Tongue (tissue), 2 donors: ENCODE measurements around the gene JKAMP. TPM values are rescaled to one million over a fixed set of nuclear protein-coding genes. Genes with fewer than 3 reads are reported as not detected.

Experiments
- DNase-seq: peaks from one replicate; pipeline ENCODE4 v3.0.0-alpha.2; 2015
- total RNA-seq: library from RNA; depleted of rRNA; stranded (reverse); fragments of >200 nt; gene quantifications from one replicate; pipeline ENCODE4 v1.2.3, GENCODE V29; 2014

JKAMP gene
- total RNA-seq, 1 donor from 2014 or later, result 77.8 TPM

DNA sequence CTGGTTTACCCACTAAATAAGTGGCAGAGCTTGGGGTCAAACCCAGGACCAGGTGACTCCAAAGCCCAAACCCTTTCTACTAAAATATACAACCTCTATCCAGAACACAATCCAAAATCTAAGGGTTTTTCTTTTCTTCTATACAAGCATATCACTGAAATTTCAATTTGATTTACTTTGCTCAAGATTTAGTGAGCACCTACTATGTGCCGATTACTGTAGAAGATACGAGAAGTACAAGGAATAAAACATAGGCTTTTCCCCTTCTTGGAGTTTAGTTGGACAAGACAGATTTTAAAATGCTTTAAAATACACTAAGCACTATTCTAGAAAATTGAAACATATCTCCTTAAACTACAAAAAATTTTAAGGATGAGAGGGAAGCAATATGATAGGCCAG, 2.9 kb upstream of the JKAMP start:
- DNase-seq, result no peak

DNA sequence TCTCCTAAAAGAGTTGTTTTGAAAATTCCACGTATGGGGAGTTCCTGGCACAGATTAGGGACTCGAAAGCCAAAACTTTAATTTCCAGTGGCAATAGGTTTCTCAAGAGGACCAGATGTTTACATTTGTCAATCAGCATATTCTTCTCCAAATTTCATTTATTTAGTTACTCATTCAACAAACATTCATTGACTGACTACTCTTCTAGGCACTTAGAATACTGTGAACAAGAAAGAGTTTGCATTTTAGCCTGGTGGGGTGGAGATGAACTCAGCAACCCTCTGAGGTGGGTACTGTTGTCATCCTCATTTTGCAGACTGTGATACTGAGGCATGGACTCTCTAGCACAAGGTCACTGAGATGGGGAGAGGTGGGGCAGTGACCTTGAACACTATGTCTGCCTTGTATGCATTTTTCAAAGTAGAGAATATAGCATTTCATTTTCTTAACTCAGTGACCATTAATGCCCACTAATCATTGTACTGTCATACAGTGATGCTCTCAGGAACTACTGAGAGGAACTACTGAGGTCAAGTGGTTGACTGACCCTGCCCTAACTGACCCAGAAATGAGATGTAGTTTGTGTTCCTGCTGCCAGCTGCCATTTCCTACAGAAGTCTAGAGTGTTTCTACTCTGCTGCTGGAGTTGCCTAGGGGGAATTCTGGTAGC, 2.3 kb upstream of the JKAMP start:
- DNase-seq, result peak; percentile 38

DNA sequence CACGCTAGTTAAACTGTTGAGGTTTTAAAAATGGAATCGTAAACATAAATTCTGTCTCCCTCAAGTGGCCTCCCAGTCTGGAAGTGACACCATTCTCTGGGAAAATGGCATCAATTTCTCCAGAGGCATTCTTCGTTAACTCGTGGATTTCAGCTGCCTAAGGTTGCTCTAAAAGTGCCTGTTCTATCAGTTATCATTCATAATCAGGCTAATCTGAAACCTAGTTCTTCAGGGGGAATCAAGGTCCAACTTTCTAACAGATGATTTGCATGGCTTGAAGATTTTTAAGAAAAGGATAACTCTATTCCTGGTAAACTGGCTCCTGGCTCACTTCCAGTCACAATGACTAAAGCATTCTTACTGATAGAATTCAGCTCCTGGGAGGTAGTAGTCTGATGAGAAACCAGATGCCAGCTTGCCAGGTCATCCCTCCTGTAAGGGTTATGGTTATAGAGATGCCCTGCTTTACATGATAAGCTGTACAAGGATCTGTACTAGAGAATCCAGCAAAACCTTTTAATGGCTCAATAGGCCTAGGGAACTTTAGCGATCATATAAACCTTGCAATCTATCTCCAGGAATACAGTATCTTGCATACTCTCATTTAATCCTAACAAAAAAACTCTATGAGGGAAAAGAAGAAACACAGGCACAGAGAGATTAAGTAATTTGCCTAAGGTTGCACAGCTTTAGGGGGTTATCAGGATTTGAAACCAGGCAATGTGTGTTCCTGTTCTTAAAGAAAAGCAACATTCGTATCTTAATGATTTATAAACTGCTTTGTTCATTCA, 1.6 kb upstream of the JKAMP start:
- DNase-seq, result peak; percentile 24

DNA sequence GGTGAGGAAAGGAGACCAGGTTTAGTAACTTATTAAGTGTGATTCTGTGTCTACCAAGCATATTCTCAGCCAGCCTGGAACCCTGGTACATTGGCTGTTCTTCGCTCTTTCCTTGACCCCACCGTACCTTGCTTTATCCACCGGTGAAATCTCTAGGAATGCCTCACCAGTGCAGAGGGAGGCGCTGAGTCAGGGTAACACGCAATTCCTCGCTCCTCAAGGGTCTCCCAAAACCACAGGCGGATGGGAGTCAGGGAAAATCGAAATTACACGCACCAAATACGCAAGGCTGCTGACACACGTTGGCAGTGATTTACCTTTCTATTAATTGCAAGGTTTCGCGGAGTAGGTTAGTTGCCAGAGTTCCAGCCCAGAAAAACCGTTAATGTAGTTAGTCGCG, 954 bp upstream of the JKAMP start:
- DNase-seq, result peak; percentile 35

DNA sequence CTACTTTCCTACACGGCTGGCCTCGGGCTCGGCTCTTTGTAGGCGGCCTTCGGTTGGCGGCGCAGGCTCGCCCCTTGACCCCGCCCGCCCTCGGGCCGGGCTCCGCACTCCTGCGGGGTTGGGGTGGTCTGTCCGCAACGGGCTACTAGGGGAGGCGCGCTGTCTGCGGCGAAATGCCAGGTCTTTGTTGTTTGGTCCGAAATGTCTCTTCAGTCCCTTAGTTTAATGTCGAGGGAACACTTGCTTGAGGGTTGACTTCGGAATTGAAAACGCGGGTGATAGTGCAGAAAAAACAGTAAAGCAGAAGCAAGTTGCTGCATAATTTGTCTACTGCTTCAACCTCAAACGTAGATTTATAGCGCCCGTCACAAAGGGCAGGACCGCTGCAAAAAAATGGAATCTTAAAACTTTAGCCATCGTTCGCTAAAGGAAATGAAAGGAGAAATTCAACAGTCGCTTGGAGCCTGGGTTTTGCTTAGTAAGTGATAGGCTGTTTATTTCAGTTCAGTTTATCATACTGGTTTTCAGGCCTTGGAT, 390 bp downstream of the JKAMP start:
- DNase-seq, result no peak

DNA sequence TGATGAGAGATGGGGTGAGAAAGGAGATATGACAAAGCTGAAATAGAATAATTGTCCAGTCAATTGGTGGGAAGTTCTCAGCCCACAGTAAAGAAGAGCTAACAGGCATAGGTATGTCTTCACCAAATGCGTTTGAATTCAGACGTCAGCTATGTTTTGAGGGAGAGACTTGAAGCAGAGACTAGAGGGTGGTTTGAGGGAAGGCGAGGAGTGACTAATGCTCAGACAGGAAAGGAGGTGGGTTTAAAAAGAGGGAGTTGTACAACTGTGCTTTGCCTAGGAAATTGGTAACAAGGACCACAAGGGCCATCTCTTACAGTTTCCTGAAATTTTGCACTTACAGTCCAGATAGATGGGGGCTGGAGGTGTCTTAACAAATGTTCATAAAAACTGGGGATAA, 6.4 kb downstream of the JKAMP start:
- no peak for DNase-seq

DNA sequence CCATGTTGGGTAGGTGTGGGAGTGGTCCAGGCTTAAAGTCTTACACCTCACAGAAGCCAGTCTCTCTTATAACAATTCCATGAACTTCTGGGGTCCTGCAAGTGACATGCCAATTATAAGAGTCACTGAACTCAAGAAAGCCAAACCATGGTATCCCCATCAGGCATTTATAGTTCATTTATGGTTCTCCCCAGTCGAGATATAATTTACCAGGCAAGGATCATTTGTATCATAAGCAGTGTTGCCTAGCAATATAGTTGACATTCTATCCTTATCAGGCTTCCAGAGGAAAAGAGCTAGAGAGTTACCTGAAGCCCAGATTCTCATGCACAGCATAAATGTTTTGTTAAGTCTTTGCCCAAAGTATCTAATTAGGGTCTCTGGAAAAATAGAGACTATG, 8.1 kb downstream of the JKAMP start:
- DNase-seq, result no peak

DNA sequence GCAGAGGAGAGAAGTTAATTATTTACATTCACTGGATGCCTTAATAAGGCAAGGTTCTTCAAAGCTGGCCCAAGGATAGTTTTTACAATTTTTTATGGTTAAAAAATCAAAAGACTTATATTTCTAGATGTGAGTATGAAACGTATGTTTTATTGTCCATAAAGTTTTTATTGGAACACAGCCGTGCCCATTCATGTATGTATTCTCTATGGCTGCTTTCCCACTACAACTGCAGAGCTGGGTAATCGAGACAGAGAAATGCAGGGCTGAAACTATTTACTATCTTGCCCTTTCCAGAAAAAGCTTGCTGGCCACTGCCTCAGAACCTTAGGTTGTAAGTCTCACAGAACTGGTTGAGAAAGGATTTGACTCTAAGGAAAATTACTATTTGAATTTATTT, 16.4 kb downstream of the JKAMP start:
- DNase-seq, result no peak

DNA sequence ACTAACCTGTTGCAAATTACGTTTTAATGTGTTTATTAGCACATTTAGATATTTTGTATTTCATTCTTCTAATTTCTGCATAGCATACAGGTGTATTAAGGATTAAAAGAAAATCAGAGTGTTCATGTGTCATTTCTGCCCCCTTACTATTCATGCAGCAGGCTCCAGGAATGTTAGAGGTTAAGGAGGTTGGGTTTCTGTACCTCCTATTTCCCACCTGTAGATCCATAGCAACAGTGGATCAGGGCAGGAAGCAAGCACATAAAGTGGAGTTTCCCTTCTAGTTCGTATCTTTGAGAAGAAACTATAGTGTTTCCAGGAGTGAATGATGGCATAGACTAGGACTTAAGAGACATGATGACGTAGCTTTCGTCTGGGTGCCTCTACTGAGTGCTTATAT, 18.9 kb downstream of the JKAMP start:
- DNase-seq, result no peak

DNA sequence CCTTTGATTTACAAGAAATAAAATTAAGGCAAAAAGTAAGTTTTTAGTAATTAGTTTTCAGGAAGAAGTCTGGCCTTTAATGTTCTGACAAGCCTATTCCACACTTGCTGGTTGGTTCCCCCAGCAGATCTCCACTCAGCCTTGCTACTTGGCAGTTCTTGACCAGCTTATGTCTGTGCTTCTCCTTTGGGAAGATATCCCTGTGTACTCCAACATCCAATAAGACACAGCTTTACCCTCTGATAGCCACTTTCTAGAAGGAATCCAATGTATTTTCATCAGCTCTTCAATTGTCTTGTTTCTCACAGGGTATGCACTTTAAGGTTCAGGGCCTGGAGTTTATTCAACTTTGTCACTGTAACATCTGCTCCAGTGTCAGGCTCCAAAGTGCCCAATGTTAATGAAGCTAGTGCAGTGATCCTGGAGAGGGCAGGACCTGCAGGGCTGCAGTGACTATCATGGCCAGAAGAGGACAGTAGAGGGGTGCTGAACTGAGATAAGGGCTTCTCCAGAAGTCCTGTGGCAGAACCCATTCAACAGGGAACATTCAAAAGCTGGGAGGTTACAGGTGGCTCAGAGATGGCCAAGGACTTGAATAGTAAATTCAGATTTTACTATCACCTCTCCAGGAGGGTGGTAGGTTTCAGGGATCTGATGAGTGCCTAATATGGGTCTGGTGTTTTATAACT, 22.9 kb downstream of the JKAMP start:
- peak; percentile 56 for DNase-seq

DNA sequence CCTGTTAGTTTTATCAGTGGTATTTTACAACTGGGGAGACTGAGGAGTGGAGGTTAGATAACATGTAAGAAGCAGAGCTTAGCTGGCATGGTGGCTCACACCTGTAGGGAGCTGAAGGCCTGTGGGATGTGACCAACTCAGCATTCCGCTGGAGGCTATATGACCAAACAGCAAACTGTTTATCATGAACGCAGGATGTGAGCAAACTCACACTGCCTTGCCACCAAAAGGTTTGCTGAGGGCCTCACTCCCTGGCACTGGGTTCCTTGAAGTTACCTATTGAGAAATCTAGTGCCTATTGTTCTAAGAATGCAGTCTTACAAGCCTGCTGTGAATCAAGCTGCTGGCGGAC, 23.4 kb downstream of the JKAMP start:
- no peak for DNase-seq

DNA sequence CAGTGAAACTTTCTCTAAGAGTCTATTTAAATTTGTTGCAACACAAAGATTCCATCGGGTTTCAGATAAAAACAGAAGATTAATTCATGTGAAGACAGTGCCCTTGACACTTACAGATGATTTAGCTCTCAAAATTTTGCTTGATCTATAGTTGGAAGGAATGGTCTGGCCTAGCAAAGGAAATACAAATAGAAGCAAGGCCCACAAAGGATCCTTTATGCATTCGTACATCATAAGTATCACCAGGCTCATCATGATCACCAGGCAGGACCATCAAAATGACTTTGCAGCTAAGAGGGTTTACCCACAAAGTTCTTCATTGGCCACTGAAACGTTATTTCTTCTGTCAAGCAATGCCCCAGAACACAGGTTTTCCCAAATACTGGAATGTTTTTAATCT, 24.8 kb downstream of the JKAMP start:
- DNase-seq, result no peak

DNA sequence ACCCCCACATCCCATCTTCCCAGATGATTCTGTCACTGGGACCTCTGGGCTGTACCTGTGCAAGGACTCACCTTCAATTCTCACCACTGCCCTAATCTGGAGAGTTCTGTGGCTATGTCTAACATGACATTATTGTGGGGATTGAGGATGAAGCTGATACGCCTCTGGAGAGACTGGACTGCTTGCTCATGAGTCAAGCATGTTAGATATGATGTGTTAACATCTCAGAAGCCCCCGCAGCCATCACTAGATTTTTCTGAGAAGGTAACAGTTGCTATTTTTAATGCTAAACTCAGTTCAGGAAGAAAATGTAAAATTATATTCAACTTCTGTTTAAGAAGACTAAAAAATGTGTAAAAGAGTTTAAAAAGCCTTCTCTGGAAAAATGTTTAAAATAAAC, 25.7 kb downstream of the JKAMP start:
- DNase-seq, result no peak

DNA sequence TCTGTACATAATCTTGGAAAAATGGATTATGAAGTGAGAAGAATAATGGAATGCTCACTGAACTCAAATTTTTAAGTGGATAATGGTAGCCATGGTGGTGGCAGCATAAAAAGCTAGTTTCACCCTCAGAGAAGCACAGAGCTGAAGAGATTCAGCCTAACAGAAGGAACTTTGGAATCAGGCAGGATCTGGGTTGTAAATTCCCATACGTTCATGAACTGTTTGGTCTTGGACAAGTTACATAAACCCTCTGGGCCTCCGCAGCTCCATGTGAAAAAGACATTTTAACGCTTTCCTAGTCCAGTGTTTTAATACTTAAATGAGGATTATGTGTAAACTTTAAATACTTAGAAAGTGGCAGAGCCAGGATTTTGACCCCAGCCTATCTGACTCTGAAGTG, 26.6 kb downstream of the JKAMP start:
- no peak for DNase-seq

DNA sequence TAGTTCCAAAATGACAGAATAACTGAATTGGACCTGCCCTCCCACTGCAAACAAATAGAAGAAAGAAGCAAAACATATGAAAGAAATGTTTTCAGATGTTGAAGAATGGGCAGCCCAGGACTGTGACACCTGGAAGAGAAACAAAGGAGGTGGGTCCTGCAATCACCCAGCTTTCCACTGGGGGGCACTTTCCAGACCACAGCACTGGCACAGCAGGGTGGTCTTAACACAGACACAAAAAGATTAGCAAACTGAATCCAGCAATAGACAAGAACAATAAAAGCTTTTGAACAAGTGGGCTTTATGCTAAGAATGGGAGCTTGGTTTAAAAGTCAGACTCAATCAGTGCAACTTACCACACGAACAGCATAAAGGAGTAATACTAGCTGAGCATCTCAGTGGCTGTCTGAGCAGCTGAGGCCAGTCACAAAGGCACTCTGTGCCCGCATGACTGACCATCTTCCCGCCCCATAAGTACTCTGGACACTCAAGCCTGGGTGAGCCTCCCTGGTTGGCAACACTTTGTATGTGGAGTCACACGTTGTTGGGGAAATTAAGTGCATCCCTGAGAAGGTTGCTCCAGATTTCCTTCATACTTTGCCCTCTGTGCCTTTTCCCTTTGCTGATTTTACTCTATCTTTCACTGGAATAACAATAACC, 27.7 kb downstream of the JKAMP start:
- no peak for DNase-seq

DNA sequence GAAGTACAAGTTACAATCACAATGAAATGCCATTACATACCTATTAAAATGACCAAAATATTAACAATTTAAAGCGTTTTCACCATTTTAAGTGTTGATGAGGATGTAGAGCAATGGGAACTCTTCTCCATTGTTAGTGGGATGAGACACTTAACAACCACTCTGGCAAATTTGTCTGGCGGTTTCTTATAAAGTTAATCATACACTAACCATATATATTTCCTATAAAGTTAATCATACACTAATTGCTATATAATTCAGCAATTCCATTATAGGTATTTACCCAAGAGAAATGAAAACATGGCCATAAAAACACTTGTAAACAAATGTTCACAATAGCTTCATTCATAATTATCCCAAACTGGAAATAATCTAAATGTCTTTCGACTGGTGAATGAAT, 35.9 kb downstream of the JKAMP start:
- DNase-seq, result no peak

DNA sequence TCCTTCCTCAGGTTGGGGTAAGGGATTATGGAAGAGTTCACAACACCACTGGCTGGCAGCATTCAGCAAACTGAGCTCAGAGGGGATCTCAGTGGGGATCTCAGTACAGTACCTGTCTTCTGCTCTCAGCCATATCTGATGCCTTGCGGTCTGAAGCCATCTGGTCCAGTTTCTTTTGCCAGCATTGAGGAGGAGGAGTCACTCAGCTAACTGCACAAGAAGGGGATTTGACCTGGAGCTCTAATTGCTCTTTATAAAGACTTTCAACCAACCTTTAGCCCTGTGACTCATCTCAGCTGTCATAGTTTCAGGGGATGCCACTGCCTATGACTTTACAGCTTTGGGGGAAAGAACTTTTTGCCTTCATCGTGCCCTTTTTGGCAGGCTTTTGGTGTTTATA, 44.9 kb downstream of the JKAMP start:
- no peak for DNase-seq

DNA sequence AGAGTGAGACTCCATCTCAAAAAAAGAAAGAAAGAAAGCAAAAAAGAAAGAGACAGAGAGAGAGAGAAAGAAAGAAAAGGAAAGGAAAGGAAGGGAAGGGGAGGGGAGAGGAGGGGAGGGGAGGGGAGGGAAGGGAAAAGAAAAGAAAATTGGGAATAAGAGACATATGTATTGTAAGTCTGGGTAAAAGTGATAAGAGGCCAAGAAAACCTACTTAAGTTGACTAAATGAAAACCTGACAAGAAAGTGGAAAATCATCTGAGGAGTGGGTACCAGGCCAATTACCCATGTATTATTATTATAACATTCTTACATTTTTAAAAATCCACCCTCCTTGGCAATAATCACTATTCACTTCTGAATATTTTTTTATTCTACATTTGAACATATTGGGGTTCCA, 46.0 kb downstream of the JKAMP start:
- DNase-seq, result no peak

DNA sequence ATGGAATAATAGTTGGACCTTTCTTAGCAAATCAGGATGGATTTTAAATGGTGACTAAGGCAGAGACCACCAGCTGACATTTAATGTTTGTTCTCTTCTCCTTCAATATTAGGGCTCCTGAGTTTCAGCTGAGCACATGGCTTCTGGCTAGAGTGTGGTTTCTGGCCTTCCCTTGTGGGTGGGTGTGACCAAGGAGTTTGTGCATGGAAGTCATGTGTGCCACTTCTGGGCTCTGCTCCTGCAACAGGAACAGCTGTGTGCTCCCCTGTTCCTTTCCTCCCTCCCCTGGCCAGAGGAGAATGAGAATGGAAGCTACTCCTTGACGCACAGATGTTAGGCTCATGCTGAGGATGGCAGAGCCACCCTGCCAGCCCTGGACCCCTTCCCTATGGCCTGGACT, 48.1 kb downstream of the JKAMP start:
- DNase-seq, result peak; percentile 8

DNA sequence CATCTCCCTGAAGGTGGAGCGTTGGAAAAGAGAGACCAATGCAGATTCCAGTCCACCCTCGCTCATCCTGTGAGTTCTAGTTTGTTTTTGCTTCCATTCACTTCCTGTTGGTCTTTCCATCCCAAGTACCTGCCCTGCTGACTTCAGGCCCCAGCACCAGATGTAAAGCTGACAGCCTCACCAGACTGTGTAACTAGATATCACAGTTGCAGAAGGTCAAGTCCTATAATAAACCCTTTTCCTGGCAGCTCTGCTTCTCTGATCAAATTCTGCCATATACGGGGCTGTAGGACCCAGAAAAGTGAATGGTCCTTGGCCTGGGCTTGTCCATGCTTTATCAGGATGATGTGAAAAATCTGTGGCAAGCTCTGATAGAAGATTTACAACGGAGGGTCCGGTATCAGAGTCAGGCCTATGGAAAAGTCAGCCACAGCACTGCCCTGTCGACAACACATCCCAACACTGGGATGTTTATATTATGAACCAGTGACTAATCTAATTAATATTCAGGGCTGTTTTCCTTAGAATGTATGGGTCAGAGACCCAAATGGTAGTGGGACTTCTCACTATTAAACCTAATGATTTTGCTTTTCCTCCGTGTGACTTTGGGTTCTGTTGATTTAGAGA, 50.2 kb downstream of the JKAMP start:
- no peak for DNase-seq

DNA sequence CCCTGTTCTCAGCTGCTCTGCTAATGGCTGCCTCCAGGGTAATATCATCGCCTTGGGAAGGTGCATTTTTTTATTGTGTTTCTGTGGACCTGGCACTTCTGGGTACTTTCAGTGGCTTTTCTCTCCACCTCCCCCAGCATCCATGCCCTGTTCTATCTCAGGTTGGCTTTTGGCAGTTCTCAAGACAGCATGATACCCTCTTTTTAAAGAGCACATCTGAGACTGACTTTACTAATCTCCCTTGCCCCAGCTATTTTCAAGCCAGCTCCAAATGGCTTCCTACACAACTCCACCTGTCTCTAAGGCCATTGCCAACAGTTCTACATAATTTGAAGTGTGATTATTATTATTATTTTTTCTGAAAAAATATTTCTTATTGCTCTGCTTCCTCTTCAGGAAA, 53.2 kb downstream of the JKAMP start:
- no peak for DNase-seq

DNA sequence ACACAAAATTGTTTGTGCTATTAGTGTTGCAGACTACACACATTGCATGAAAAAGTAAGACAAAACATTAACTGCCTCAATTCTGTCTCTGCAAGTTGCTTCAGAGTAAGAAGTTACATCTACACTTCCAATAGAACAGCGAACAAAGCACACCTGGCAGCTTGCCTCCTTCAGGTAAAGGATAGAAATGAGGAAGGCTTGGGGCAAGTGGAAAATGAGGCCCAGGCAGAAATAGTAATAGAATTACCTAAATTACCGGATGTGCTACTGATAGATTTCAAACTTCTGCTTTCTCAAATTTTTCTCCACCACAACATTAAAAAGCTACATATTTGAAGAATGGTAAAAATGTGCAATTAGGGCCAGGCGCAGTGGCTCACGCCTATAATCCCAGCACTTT, 54.6 kb downstream of the JKAMP start:
- no peak for DNase-seq
